T-cell (primary cell): ENCODE measurements around the gene ARHGEF18. TPM values are rescaled to one million over a fixed set of nuclear protein-coding genes. Genes with fewer than 3 reads are reported as not detected.

ENCODE experiments used
- ATAC-seq, 4 experiments: fragments of 200-7000 bp in 3 of 4; fragments of 150-1000 bp in 1 of 4; cut with Tn5 transposase; replicated peaks in 1 of 4; 1 replicate in 3 of 4; 2 replicates in 1 of 4; pipeline ENCODE4 v1.10.0; 2021; ENCODE audit warnings: moderate library complexity in 3 of 4, mild to moderate bottlenecking in 2 of 4, moderate number of reproducible peaks in 1 of 4
- CTCF ChIA-PET, 2 donors: fragments of 300-600 bp; sonication (Branson Sonifier 250); formaldehyde crosslinking; loops; one replicate each; lab custom pipeline; 2022; ENCODE audit warnings: antibody characterized with exemption in 2 of 2; lab: Charles Lee
- POLR2A ChIA-PET, 2 donors: fragments of 300-600 bp; sonication (Branson Sonifier 250); formaldehyde crosslinking; loops; one replicate each; lab custom pipeline; 2022; ENCODE audit warnings: antibody characterized with exemption in 2 of 2; lab: Charles Lee
- DNase-seq, 35 experiments: peaks; one replicate each; pipeline versions ENCODE4 v3.0.0 to v3.0.0-alpha.2; 2013 to 2023
- H3K27ac ChIP-seq: one replicate; pipeline ENCODE4 v1.5.1; 2013; ENCODE audit warnings: low read length
- H3K27me3 ChIP-seq, 2 experiments: replicated peaks in 1 of 2; 1 replicate in 1 of 2; 2 replicates in 1 of 2; pipeline versions ENCODE4 v1.6.1 to v1.7.0; 2013; ENCODE audit warnings: low read length in 1 of 2, mixed read lengths in 1 of 2; ENCODE audit not compliant: control insufficient read depth in 2 of 2, insufficient read depth in 2 of 2; ENCODE audit errors: extremely low read depth in 1 of 2
- H3K36me3 ChIP-seq, 2 donors: 1 replicate in 1 of 2; 2 replicates in 1 of 2; pipeline versions ENCODE4 v1.6.1 to v1.7.0; 2013; ENCODE audit warnings: low read length in 1 of 2; ENCODE audit not compliant: control insufficient read depth in 2 of 2, insufficient read depth in 1 of 2; ENCODE audit errors: extremely low read depth in 1 of 2
- H3K4me1 ChIP-seq, 2 experiments: 1 replicate in 1 of 2; 2 replicates in 1 of 2; pipeline versions ENCODE4 v1.6.1 to v1.7.0; 2013; ENCODE audit warnings: low read length in 2 of 2, mixed read lengths in 1 of 2; ENCODE audit not compliant: insufficient read depth in 2 of 2, control insufficient read depth in 1 of 2; ENCODE audit errors: extremely low read depth in 1 of 2
- H3K4me3 ChIP-seq, 2 donors: 1 replicate in 1 of 2; 2 replicates in 1 of 2; pipeline versions ENCODE4 v1.5.1 to v1.7.0; 2013; ENCODE audit warnings: mild to moderate bottlenecking in 2 of 2, low read length in 1 of 2, moderate library complexity in 1 of 2; ENCODE audit not compliant: control insufficient read depth in 1 of 2; ENCODE audit errors: extremely low read depth in 1 of 2
- H3K9me3 ChIP-seq: 2 replicates; pipeline ENCODE4 v1.7.0; 2013
- H3K27ac Mint-ChIP-seq, 2 donors: one replicate each; pipeline ENCODE4 v1.8.0; 2020 to 2021; ENCODE audit warnings: mild to moderate bottlenecking in 2 of 2, mixed read lengths in 2 of 2
- H3K27me3 Mint-ChIP-seq, 2 donors: one replicate each; pipeline ENCODE4 v1.8.0; 2021 to 2022; ENCODE audit warnings: mixed read lengths in 2 of 2
- H3K36me3 Mint-ChIP-seq: one replicate; pipeline ENCODE4 v1.8.0; 2021; ENCODE audit warnings: mixed read lengths
- H3K4me1 Mint-ChIP-seq, 3 donors: one replicate each; pipeline ENCODE4 v1.8.0; 2020 to 2022; ENCODE audit warnings: mixed read lengths in 3 of 3, mild to moderate bottlenecking in 1 of 3
- H3K4me3 Mint-ChIP-seq, 3 donors: one replicate each; pipeline ENCODE4 v1.8.0; 2020 to 2022; ENCODE audit warnings: mild to moderate bottlenecking in 3 of 3, mixed read lengths in 3 of 3, moderate library complexity in 3 of 3
- H3K9me3 Mint-ChIP-seq, 3 donors: one replicate each; pipeline ENCODE4 v1.8.0; 2020 to 2022; ENCODE audit warnings: mixed read lengths in 3 of 3
- WGBS: methylation state at CpG from one replicate; pipeline ENCODE4 v1.1.5; 2013; ENCODE audit warnings: missing lambda C conversion rate; ENCODE audit not compliant: insufficient coverage; 5-methylcytosine and 5-hydroxymethylcytosine counted together
- total RNA-seq, 35 experiments: library from RNA in 6 of 35; stranded (reverse) in 6 of 35; fragments of 120-200 nt in 1 of 35; gene quantifications; one replicate each; pipeline versions ENCODE4 v1.2.1 to v1.2.4 and lab custom pipeline; 2013 to 2026

Gene ARHGEF18
- total RNA-seq, 5 donors from 2014 or later (not counting 1 experiment from before 2014, with no cell fraction given): 111 to 145 (median 126) TPM

- H3K4me1 ChIP-seq: peaks cover 0 to 5% of the 10 kb centered on the region in 2 experiments
- H3K27me3 Mint-ChIP-seq: no peaks in the 10 kb centered on the region
- H3K4me3 Mint-ChIP-seq: no peak overlapping the region
- peaks cover 0 to 3% of the 10 kb centered on the region in 2 experiments for H3K27me3 ChIP-seq
- H3K27ac ChIP-seq: no peak overlapping the region
- DNase-seq (no peak), ATAC-seq (peak in 1 of 4 experiments; percentile 27)
- no peaks in the 10 kb centered on the region for H3K9me3 ChIP-seq
- H3K36me3 Mint-ChIP-seq: peaks cover 46% of the 10 kb centered on the region
- WGBS: 85% methylated on average over 4 of the region's 6 CpGs
- ChIA-PET CTCF (interaction anchor here (0.6 to 0.7 kb wide), 2 partner anchors 49 to 66 kb away, joined by 3 to 4 read pairs; no protein-coding TSS in a partner anchor), POLR2A (no interaction called here)
- peaks cover 12 to 81% of the 10 kb centered on the region in 2 donors for H3K36me3 ChIP-seq
- H3K27ac Mint-ChIP-seq: no peak overlapping the region
- H3K9me3 Mint-ChIP-seq: no peaks in the 10 kb centered on the region
- H3K4me3 ChIP-seq: no peak overlapping the region
- H3K4me1 Mint-ChIP-seq: peaks cover 0 to 7% (median 4%) of the 10 kb centered on the region in 3 donors
These were observed 25.1 kb downstream of the ARHGEF18 start for GRCh38 chr19:7373862-7374261.

- Mint-ChIP-seq H3K27ac (peak overlapping the region; percentile 28 to 59), H3K9me3 (no peaks in the 10 kb centered on the region), H3K4me3 (no peak overlapping the region), H3K36me3 (peaks cover 53% of the 10 kb centered on the region), H3K4me1 (peaks cover 13 to 15% (median 13%) of the 10 kb centered on the region in 3 donors), H3K27me3 (no peaks in the 10 kb centered on the region)
- Histone ChIP-seq H3K4me1 (peaks cover 0 to 5% of the 10 kb centered on the region in 2 experiments), H3K27ac (no peak overlapping the region), H3K9me3 (no peaks in the 10 kb centered on the region), H3K4me3 (no peak overlapping the region), H3K36me3 (peaks cover 23 to 89% of the 10 kb centered on the region in 2 donors), H3K27me3 (peaks cover 0 to 3% of the 10 kb centered on the region in 2 experiments)
- ChIA-PET CTCF (no interaction called here), POLR2A (interaction anchor here in 1 of 2 donors (1.1 kb wide), 1 partner anchor 22 kb away, joined by 5 read pairs; no protein-coding TSS in a partner anchor)
- no peak for ATAC-seq
- no peak for DNase-seq
- WGBS: 97% methylated on average over 4 of the region's 6 CpGs
These were observed 27.6 kb downstream of the ARHGEF18 start for GRCh38 chr19:7376151-7376852.

DNA sequence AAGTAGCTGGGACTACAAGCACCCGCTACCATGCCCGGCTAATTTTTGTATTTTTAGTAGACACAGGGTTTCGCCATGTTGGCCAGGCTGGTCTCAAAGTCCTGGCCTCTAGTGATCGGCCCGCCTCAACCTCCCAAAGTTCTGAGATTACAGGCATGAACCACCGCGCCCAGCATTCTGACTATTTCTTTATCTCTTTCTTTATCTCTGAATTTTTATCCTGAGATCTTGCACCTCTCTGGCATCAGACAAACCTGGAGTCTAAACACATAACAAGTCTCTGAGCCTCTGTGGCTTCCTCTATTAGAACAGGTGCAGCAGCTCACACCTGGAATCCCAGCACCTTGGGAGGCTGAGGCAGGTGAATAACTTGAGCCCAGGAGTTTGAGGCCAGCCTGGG lies 28.5 kb downstream of the ARHGEF18 start:
- no peaks in the 10 kb centered on the region for H3K9me3 Mint-ChIP-seq
- CTCF ChIA-PET: no interaction called here
- peaks cover 23 to 88% of the 10 kb centered on the region in 2 donors for H3K36me3 ChIP-seq
- no peak overlapping the region for H3K27ac ChIP-seq
- no peaks in the 10 kb centered on the region for H3K9me3 ChIP-seq
- 96% methylated on average over 7 of the region's 7 CpGs for WGBS
- POLR2A ChIA-PET: interaction anchor here in 1 of 2 donors (1.1 kb wide), 1 partner anchor 21 kb away, joined by 5 read pairs; no protein-coding TSS in a partner anchor
- H3K4me3 ChIP-seq: no peak overlapping the region
- H3K27me3 Mint-ChIP-seq: no peaks in the 10 kb centered on the region
- H3K4me1 ChIP-seq: peaks cover 0 to 5% of the 10 kb centered on the region in 2 experiments
- H3K27ac Mint-ChIP-seq: no peak overlapping the region
- ATAC-seq (no peak), DNase-seq (no peak)
- peaks cover 51% of the 10 kb centered on the region for H3K36me3 Mint-ChIP-seq
- H3K4me1 Mint-ChIP-seq: peaks cover 11 to 15% (median 14%) of the 10 kb centered on the region in 3 donors
- H3K4me3 Mint-ChIP-seq: no peak overlapping the region
- peaks cover 0 to 3% of the 10 kb centered on the region in 2 experiments for H3K27me3 ChIP-seq

DNA sequence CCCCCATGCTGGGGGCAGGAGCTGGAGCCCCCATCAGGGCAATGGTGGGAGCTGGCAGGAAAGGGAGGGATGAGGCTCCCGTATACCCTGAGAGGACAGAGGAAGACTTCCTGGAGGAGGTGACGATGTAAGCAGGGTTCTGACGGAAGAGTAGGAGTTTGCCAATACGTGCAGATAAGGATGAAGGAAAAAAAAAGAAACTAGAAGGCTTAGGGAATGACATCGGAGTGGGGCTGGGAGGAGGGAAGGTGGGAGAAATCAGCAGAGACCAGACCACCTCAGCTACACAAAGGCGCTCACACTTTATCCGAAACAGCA lies 32.3 kb downstream of the ARHGEF18 start:
- no peak for ATAC-seq
- Histone ChIP-seq H3K27ac (no peak overlapping the region), H3K9me3 (no peaks in the 10 kb centered on the region), H3K36me3 (peaks cover 32 to 85% of the 10 kb centered on the region in 2 donors), H3K4me3 (no peak overlapping the region), H3K27me3 (peaks cover 0 to 3% of the 10 kb centered on the region in 2 experiments), H3K4me1 (peaks cover 0 to 7% of the 10 kb centered on the region in 2 experiments)
- no peak for DNase-seq
- no peaks in the 10 kb centered on the region for H3K27me3 Mint-ChIP-seq
- H3K4me3 Mint-ChIP-seq: peak overlapping the region in 1 of 3 donors; percentile 21
- H3K9me3 Mint-ChIP-seq: no peaks in the 10 kb centered on the region
- POLR2A ChIA-PET: no interaction called here
- peaks cover 30 to 31% (median 30%) of the 10 kb centered on the region in 3 donors for H3K4me1 Mint-ChIP-seq
- peaks cover 59% of the 10 kb centered on the region for H3K36me3 Mint-ChIP-seq
- CTCF ChIA-PET: interaction anchor here in 1 of 2 donors (0.6 kb wide), 1 partner anchor 450 kb away, joined by 3 read pairs; no protein-coding TSS in a partner anchor
- H3K27ac Mint-ChIP-seq: peak overlapping the region in 1 of 2 donors; percentile 43
- WGBS: 80% methylated on average over 1 of the region's 7 CpGs

DNA sequence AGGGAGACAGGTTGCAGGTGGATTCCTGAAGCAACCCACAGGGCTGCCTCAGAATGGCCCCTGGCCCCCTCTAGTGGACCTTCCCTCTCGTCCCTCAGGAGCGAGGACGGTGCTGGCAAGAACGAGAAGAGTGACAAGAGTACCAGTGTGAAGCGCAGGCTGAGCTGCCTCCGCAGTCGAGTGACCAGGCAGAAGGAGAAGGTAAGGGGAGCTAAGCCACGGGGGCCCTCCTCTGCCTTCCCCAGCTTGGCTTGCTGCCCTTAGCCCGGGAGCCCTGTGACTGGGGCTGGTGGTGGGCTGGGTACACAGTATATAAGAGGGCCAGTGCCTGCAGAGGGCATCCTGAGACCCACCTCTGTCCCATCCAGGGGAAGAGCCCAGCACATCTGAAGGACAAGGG lies 34.0 kb downstream of the ARHGEF18 start:
- Histone ChIP-seq H3K27me3 (no peaks in the 10 kb centered on the region), H3K9me3 (no peaks in the 10 kb centered on the region), H3K36me3 (peaks cover 29 to 83% of the 10 kb centered on the region in 2 donors), H3K4me3 (no peak overlapping the region), H3K4me1 (peaks cover 0 to 21% of the 10 kb centered on the region in 2 experiments), H3K27ac (no peak overlapping the region)
- DNase-seq (no peak), ATAC-seq (no peak)
- ChIA-PET CTCF (no interaction called here), POLR2A (interaction anchor here in 1 of 2 donors (0.6 kb wide), 1 partner anchor 313 kb away, joined by 3 read pairs; the partner anchor contains the start of gene ZNF557)
- H3K4me3 Mint-ChIP-seq: no peak overlapping the region
- 97% methylated on average over 5 of the region's 9 CpGs for WGBS
- peaks cover 36 to 44% (median 43%) of the 10 kb centered on the region in 3 donors for H3K4me1 Mint-ChIP-seq
- H3K9me3 Mint-ChIP-seq: no peaks in the 10 kb centered on the region
- peak overlapping the region in 1 of 2 donors; percentile 22 for H3K27ac Mint-ChIP-seq
- H3K36me3 Mint-ChIP-seq: peaks cover 53% of the 10 kb centered on the region
- no peaks in the 10 kb centered on the region for H3K27me3 Mint-ChIP-seq

DNA sequence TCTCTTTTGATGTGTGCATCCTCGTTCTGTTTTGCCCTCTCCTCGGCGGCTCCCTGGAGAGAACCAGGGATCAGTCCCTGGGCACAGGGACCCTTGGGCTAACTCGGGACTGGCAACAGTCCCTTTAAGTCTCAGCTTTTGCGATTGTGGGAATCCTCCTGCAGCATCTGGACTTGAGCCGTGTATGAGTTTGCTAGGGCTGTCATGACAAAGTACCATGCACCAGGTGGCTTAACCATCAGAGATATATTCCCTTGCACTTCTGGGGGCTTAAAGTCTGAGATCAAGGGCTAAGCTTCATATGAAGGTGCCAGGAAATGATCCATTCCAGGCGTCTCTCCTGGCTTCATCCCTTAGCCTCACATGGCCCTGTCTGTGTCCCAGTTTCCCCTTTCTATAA lies 34.5 kb downstream of the ARHGEF18 start:
- H3K4me3 ChIP-seq: no peak overlapping the region
- H3K4me3 Mint-ChIP-seq: no peak overlapping the region
- no peaks in the 10 kb centered on the region for H3K27me3 Mint-ChIP-seq
- no peaks in the 10 kb centered on the region for H3K9me3 Mint-ChIP-seq
- peaks cover 0 to 22% of the 10 kb centered on the region in 2 experiments for H3K4me1 ChIP-seq
- ATAC-seq (no peak), DNase-seq (no peak)
- H3K27ac ChIP-seq: no peak overlapping the region
- peak overlapping the region in 1 of 2 donors; percentile 39 for H3K27ac Mint-ChIP-seq
- peaks cover 47% of the 10 kb centered on the region for H3K36me3 Mint-ChIP-seq
- no peaks in the 10 kb centered on the region for H3K9me3 ChIP-seq
- H3K27me3 ChIP-seq: no peaks in the 10 kb centered on the region
- WGBS: 96% methylated on average over 7 of the region's 7 CpGs
- H3K4me1 Mint-ChIP-seq: peaks cover 36 to 44% (median 43%) of the 10 kb centered on the region in 3 donors
- ChIA-PET POLR2A (no interaction called here), CTCF (no interaction called here)
- H3K36me3 ChIP-seq: peaks cover 29 to 83% of the 10 kb centered on the region in 2 donors
